ENCODE data around the gene TADA2A.
"Not testable (repeated sequence)": the region's sequence is repeated elsewhere in the genome, so short reads cannot be mapped to it uniquely, and the experiment has no call there.

Gene TADA2A

DNA sequence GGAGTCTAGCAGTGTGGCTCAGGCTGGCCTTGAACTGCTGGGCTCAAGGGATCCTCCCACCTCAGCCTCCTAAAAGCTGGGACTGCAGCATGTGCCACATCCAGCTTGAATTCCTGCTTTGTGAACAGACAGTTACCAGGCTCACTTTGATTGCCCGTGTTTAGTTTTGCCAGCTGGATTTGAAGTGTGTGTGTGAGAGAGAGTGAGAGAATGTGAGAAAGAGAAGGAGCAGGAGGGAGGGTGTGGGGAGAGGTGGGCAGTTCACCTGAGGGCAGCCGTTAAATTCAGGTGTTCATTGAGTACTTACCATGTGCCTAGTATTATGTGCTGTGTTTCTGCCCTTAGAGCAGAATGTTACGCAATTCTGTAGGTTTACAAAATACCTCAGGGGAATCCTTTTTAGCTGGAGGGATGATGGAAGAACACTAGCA lies 87.7 kb downstream of the TADA2A start:
- Histone ChIP-seq H3K9me3 (ENCODE audit: control insufficient read depth, insufficient read depth, low read length) (no peaks in the 10 kb centered on the region), H3K27ac (ENCODE audit: low read depth, low read length) (no peak overlapping the region), H3K4me1 (ENCODE audit: control insufficient read depth, insufficient read depth, low read length) (peaks cover 21% of the 10 kb centered on the region), H3K9ac (ENCODE audit: low read depth, low read length) (no peak overlapping the region), H3K36me3 (ENCODE audit: control insufficient read depth, insufficient read depth, low read length) (no peaks in the 10 kb centered on the region), H3K4me3 (ENCODE audit: low read depth, low read length) (no peak overlapping the region), H3K27me3 (ENCODE audit: control insufficient read depth, insufficient read depth, low read length) (no peaks in the 10 kb centered on the region)

DNA sequence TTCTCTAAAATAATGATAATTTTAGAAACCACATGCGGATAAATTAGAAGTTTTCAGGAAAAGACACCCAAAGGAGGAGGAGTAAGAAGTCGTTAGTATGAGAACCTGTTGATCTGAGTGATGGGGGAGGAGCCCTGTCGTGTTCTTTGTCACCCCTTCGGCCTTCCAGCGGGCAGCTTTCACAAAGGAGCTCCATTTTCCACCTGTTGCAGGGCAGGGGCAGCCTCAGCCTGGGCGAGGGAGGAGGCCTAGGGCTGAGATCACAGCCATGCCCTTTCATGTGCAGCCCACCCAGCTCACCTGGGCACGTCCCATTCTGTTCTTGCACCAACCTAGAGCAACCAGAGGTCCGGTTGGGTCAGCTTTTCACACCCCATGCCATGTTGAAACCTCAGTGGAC lies 88.3 kb downstream of the TADA2A start:
- peak overlapping the region; percentile 16 for H3K27ac ChIP-seq (ENCODE audit: low read depth, low read length)

DNA sequence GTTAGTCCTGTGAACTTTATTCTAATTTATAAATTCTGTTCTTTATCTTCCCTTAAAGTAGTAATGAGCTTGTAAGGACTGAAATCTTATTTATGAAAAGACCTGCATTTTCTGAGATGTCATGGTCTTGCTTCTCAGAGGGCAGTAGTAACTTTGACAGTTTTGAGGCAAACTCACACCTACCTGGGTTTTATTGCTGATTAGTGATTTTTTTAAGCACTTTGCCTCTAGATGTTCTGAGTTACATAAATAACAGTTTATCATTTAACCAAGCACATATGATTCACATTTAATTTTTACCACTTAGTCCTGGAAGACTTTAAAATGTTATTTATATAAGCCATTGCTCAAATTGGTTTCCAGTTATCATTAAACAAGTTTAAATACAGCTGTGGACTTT lies 93.7 kb downstream of the TADA2A start:
- Histone ChIP-seq H3K27ac (ENCODE audit: low read depth, low read length) (no peak overlapping the region), H3K36me3 (ENCODE audit: control insufficient read depth, insufficient read depth, low read length) (no peaks in the 10 kb centered on the region), H3K4me3 (ENCODE audit: low read depth, low read length) (no peak overlapping the region), H3K4me1 (ENCODE audit: control insufficient read depth, insufficient read depth, low read length) (peaks cover under 1% of the 10 kb centered on the region), H3K27me3 (ENCODE audit: control insufficient read depth, insufficient read depth, low read length) (no peaks in the 10 kb centered on the region), H3K9ac (ENCODE audit: low read depth, low read length) (no peak overlapping the region), H3K9me3 (ENCODE audit: control insufficient read depth, insufficient read depth, low read length) (no peaks in the 10 kb centered on the region)

More for the DNA sequence above, 88.3 kb downstream of the TADA2A start:
- H3K27me3 ChIP-seq (ENCODE audit: control insufficient read depth, insufficient read depth, low read length): no peaks in the 10 kb centered on the region
- no peak overlapping the region for H3K9ac ChIP-seq (ENCODE audit: low read depth, low read length)
- H3K9me3 ChIP-seq (ENCODE audit: control insufficient read depth, insufficient read depth, low read length): no peaks in the 10 kb centered on the region
- no peaks in the 10 kb centered on the region for H3K36me3 ChIP-seq (ENCODE audit: control insufficient read depth, insufficient read depth, low read length)
- peaks cover 21% of the 10 kb centered on the region for H3K4me1 ChIP-seq (ENCODE audit: control insufficient read depth, insufficient read depth, low read length)
- H3K4me3 ChIP-seq (ENCODE audit: low read depth, low read length): no peak overlapping the region

DNA sequence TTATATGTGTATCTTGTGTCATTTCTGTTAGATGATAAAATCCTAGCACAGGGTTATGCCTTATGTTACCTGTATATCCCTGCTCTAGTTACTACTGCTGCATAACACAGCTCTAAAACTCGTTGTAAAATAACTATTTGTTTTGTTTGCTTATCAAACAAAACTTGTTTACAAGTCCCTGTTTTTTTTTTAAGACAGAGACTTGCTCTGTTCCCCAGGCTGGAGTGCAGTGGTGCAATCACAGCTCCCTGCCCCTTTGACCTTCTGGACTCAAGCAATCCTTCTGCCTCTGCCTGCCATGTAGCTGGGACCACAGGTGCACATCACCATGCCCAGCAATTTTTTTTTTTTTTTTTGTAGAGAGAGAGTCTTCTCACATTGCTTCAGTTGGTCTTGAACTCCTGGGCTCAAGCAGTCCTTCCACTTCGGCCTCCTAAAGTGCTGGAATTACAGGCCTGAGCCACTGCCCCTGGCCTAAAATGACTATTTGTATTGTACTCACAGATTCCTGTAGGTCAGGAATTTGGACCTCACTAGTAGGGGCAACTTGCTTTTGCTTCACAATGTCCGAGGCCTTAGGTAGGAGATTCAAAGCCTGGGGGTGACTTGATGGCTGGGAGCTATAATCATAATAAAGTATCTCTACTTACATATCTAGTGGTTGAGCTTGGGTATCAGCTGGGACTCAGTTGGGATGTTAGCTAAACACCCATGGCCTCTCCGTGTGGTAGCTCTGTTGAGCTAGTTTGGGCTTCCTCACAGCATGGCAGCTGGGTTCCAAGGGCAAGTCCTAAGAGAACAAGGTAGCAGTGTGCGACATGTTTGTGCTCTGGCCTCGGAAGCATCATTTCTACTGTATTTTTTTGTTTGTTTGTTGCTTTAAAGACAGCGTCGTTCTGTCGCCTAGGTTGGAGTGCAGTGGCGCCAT lies 95.6 kb downstream of the TADA2A start:
- no peaks in the 10 kb centered on the region for H3K27me3 ChIP-seq (ENCODE audit: control insufficient read depth, insufficient read depth, low read length)
- H3K4me1 ChIP-seq (ENCODE audit: control insufficient read depth, insufficient read depth, low read length): peaks cover 3% of the 10 kb centered on the region; the same call in 1 of the 2 replicates
- no peaks in the 10 kb centered on the region for H3K9me3 ChIP-seq (ENCODE audit: control insufficient read depth, insufficient read depth, low read length)
- no peak overlapping the region for H3K4me3 ChIP-seq (ENCODE audit: low read depth, low read length)
- no peak overlapping the region for H3K27ac ChIP-seq (ENCODE audit: low read depth, low read length)
- H3K9ac ChIP-seq (ENCODE audit: low read depth, low read length): no peak overlapping the region
- H3K36me3 ChIP-seq (ENCODE audit: control insufficient read depth, insufficient read depth, low read length): no peaks in the 10 kb centered on the region

DNA sequence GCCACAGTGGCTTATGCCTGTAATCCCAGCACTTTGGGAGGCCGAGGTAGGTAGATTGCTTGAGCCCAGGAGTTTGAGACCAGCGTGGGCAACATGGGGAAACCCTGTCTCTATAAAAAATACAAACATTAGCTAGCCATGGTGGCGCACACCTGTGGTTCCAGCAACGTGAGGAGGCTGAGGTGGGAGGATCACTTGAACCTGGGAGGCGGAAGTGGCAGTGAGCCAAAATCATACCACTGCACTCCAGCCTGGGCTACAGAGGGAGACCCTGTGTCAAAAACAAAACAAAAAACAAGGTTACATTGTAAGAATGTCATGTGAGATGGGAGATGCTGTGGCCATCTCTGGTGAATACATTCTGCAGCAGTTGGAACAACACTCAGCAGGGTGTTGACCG lies 96.5 kb downstream of the TADA2A start:
- Histone ChIP-seq H3K27ac (ENCODE audit: low read depth, low read length) (no peak overlapping the region), H3K4me1 (ENCODE audit: control insufficient read depth, insufficient read depth, low read length) (peaks cover 3% of the 10 kb centered on the region; the same call in 1 of the 2 replicates), H3K9me3 (ENCODE audit: control insufficient read depth, insufficient read depth, low read length) (no peaks in the 10 kb centered on the region), H3K9ac (ENCODE audit: low read depth, low read length) (no peak overlapping the region), H3K36me3 (ENCODE audit: control insufficient read depth, insufficient read depth, low read length) (no peaks in the 10 kb centered on the region), H3K4me3 (ENCODE audit: low read depth, low read length) (no peak overlapping the region), H3K27me3 (ENCODE audit: control insufficient read depth, insufficient read depth, low read length) (no peaks in the 10 kb centered on the region)

DNA sequence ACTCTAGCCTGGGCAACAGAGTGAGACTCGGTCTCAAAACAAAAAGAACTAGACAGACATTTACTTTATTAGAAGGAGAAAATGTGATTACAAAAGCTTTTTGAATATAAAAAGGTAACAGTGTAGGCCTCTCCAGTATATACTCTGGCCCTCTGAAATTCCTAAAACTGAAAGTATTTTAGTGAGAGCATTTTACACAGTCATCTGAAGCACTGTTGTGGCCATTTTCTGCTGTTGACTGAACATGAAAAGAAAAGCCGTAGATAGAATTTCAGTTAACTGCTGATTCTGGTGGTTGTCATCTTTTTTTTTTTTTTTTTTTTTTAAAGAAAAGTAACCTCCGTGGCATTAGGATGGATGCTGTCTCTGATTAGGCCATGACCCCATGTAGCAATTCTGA lies 98.6 kb downstream of the TADA2A start:
- no peaks in the 10 kb centered on the region for H3K9me3 ChIP-seq (ENCODE audit: control insufficient read depth, insufficient read depth, low read length)
- H3K36me3 ChIP-seq (ENCODE audit: control insufficient read depth, insufficient read depth, low read length): no peaks in the 10 kb centered on the region
- H3K27me3 ChIP-seq (ENCODE audit: control insufficient read depth, insufficient read depth, low read length): no peaks in the 10 kb centered on the region
- no peak overlapping the region for H3K4me3 ChIP-seq (ENCODE audit: low read depth, low read length)
- no peak overlapping the region for H3K27ac ChIP-seq (ENCODE audit: low read depth, low read length)
- H3K4me1 ChIP-seq (ENCODE audit: control insufficient read depth, insufficient read depth, low read length): peaks cover 3% of the 10 kb centered on the region; the same call in 1 of the 2 replicates
- H3K9ac ChIP-seq (ENCODE audit: low read depth, low read length): no peak overlapping the region

DNA sequence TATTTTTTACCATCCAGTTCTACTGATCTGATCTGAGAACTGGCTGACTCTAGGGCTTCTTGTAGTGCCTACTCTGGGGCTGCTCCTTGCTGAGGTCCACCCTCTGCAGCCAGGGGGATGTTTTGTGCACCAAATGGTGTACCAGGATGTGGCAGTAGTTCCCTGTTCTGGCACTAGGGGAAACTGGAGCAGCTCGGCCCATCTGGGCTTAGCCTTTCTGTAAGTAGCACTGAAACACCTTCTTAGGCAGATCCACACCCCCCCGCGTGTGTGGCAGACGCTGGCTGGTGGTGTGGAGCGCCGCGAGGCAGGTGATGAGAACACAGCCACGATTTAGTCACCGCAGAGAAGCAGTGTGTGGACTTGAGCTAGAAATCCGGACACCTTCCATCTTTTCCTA lies 100.0 kb downstream of the TADA2A start:
- H3K36me3 ChIP-seq (ENCODE audit: control insufficient read depth, insufficient read depth, low read length): no peaks in the 10 kb centered on the region
- no peak overlapping the region for H3K27ac ChIP-seq (ENCODE audit: low read depth, low read length)
- no peaks in the 10 kb centered on the region for H3K27me3 ChIP-seq (ENCODE audit: control insufficient read depth, insufficient read depth, low read length)
- H3K9ac ChIP-seq (ENCODE audit: low read depth, low read length): no peak overlapping the region
- peaks cover 3% of the 10 kb centered on the region; the same call in 1 of the 2 replicates for H3K4me1 ChIP-seq (ENCODE audit: control insufficient read depth, insufficient read depth, low read length)
- no peak overlapping the region for H3K4me3 ChIP-seq (ENCODE audit: low read depth, low read length)
- no peaks in the 10 kb centered on the region for H3K9me3 ChIP-seq (ENCODE audit: control insufficient read depth, insufficient read depth, low read length)

DNA sequence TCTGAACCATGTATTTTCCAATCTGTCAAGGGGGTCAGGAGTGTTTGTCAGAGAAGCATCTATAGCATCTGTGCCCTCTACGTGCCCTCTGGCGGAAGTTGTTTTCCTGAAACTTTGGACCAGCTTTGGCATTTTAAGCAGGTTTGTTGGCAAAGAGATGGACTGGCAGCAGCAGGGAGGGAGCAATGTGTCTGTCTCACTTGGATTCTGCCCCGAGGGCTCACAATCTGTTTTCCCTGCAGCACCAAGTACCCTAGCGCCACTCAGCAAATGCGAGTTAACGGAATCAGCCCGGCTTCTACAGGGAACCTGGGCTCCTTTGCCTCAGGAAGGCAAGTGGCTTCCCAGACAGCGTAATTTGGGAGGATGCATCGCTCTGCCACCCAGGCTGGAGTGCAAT lies 100.4 kb downstream of the TADA2A start:
- no peak overlapping the region for H3K9ac ChIP-seq (ENCODE audit: low read depth, low read length)
- peaks cover 2% of the 10 kb centered on the region for H3K36me3 ChIP-seq (ENCODE audit: control insufficient read depth, insufficient read depth, low read length)
- no peaks in the 10 kb centered on the region for H3K27me3 ChIP-seq (ENCODE audit: control insufficient read depth, insufficient read depth, low read length)
- H3K27ac ChIP-seq (ENCODE audit: low read depth, low read length): no peak overlapping the region
- H3K9me3 ChIP-seq (ENCODE audit: control insufficient read depth, insufficient read depth, low read length): no peaks in the 10 kb centered on the region
- no peak overlapping the region for H3K4me3 ChIP-seq (ENCODE audit: low read depth, low read length)
- H3K4me1 ChIP-seq (ENCODE audit: control insufficient read depth, insufficient read depth, low read length): peaks cover 3% of the 10 kb centered on the region; the same call in 1 of the 2 replicates

DNA sequence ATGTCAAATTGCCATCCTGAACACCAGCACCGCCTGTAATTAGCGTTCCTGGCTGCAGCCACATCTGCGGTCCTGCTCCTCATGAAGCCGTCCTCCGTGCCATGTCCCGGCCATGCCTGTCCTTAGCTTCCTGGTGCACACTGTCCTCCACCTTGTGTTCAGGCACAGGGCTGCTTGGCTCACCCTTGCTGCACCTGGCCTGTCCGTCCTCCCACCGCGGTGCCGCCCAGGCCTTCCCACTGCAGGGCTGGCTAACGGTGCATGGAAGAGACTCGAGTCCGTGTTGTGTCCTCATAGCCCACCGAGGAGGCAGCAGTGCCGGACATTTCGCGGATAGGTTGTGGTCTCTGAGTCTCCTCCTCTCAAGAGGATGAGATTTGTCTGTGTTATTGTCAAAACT lies 103.4 kb downstream of the TADA2A start:
- Histone ChIP-seq H3K27me3 (ENCODE audit: control insufficient read depth, insufficient read depth, low read length) (no peaks in the 10 kb centered on the region), H3K36me3 (ENCODE audit: control insufficient read depth, insufficient read depth, low read length) (peaks cover 21% of the 10 kb centered on the region), H3K4me3 (ENCODE audit: low read depth, low read length) (no peak overlapping the region), H3K9ac (ENCODE audit: low read depth, low read length) (no peak overlapping the region), H3K4me1 (ENCODE audit: control insufficient read depth, insufficient read depth, low read length) (peaks cover 3% of the 10 kb centered on the region; the same call in 1 of the 2 replicates), H3K9me3 (ENCODE audit: control insufficient read depth, insufficient read depth, low read length) (no peaks in the 10 kb centered on the region), H3K27ac (ENCODE audit: low read depth, low read length) (no peak overlapping the region)

DNA sequence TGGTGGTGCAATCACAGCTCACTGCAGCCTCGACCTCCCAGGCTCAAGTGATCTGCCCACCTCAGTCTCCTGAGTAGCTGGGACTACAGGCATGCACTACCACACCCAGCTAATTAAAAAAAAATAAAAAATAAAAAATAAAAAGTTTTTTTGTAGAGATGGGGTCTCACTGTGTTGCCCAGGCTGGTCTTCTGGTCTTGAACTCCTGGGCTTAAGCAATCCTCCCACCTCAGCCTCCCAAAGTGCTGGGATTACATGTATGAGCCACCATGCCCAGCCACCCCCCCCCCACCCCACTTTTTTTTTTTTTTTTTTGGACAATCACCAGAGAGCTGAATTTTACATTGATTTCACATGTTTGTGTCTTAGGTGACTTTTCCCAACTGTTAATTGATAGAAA lies 105.0 kb downstream of the TADA2A start:
- not testable (repeated sequence) for H3K4me1 ChIP-seq (ENCODE audit: control insufficient read depth, insufficient read depth, low read length); H3K27me3 ChIP-seq (ENCODE audit: control insufficient read depth, insufficient read depth, low read length); H3K27ac ChIP-seq (ENCODE audit: low read depth, low read length); H3K9me3 ChIP-seq (ENCODE audit: control insufficient read depth, insufficient read depth, low read length); H3K9ac ChIP-seq (ENCODE audit: low read depth, low read length); H3K4me3 ChIP-seq (ENCODE audit: low read depth, low read length)
- H3K36me3 ChIP-seq (ENCODE audit: control insufficient read depth, insufficient read depth, low read length): peaks cover 24% of the 10 kb centered on the region

DNA sequence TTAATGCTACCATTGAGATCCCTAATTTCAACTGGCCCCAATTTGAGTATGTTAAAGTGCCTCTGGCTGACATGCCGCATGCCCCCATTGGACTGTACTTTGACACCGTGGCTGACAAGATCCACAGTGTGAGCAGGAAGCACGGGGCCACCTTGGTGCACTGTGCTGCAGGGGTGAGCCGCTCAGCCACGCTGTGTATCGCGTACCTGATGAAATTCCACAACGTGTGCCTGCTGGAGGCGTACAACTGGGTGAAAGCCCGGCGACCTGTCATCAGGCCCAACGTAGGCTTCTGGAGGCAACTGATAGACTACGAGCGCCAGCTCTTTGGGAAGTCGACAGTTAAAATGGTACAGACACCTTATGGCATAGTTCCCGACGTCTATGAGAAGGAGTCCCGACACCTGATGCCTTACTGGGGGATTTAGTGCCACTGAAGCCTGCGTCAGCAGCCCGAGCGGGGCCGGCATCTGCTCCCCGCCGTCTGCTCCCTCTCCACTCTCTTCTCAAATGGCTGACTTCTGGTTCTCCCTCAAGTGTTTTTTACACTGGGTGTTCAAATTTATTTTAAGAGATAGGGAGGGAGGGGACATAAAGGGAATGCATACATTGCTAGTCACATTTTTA lies 105.9 kb downstream of the TADA2A start:
- Histone ChIP-seq H3K4me3 (ENCODE audit: low read depth, low read length) (no peak overlapping the region), H3K9ac (ENCODE audit: low read depth, low read length) (no peak overlapping the region), H3K36me3 (ENCODE audit: control insufficient read depth, insufficient read depth, low read length) (peaks cover 29% of the 10 kb centered on the region), H3K27ac (ENCODE audit: low read depth, low read length) (no peak overlapping the region), H3K9me3 (ENCODE audit: control insufficient read depth, insufficient read depth, low read length) (no peaks in the 10 kb centered on the region), H3K4me1 (ENCODE audit: control insufficient read depth, insufficient read depth, low read length) (no peaks in the 10 kb centered on the region), H3K27me3 (ENCODE audit: control insufficient read depth, insufficient read depth, low read length) (no peaks in the 10 kb centered on the region)
